ENCODE data around the gene TSEN2. TPM values are rescaled to one million over a fixed set of nuclear protein-coding genes. Genes with fewer than 3 reads are reported as not detected.
"Not testable (repeated sequence)": the region's sequence is repeated elsewhere in the genome, so short reads cannot be mapped to it uniquely, and the experiment has no call there.

The TSEN2 gene
- total RNA-seq, 2 donors from 2014 or later = 13.7 to 21.1 TPM

DNA sequence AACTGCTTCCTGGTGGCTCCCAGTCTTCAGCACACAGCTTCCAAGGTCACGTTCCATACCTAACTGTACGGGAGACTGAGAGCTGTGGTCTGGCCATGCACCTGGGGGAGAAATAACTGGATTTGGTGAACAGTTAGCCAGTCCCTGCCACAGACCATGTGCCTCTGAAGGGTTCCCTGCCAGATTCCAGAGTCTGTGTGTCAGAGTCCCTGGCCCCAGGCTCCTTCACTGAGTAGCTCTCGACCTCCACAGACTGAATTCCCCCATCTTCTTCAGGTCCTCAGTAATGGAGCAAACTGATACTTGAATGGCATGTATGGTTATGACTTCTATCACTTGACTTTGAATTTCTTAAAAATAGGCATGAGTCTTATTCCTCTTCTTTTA, 43.5 kb downstream of the TSEN2 start:
- Histone ChIP-seq H3K27ac (no peak overlapping the region), H3K4me1 (no peaks in the 10 kb centered on the region), H3K9me3 (no peaks in the 10 kb centered on the region), H3K4me3 (no peak overlapping the region), H3K27me3 (no peaks in the 10 kb centered on the region), H3K9ac (ENCODE audit: low read depth in 2 of 2, low read length in 2 of 2) (no peak overlapping the region), H3K36me3 (no peaks in the 10 kb centered on the region)
- TF ChIP-seq, protein P1, sequence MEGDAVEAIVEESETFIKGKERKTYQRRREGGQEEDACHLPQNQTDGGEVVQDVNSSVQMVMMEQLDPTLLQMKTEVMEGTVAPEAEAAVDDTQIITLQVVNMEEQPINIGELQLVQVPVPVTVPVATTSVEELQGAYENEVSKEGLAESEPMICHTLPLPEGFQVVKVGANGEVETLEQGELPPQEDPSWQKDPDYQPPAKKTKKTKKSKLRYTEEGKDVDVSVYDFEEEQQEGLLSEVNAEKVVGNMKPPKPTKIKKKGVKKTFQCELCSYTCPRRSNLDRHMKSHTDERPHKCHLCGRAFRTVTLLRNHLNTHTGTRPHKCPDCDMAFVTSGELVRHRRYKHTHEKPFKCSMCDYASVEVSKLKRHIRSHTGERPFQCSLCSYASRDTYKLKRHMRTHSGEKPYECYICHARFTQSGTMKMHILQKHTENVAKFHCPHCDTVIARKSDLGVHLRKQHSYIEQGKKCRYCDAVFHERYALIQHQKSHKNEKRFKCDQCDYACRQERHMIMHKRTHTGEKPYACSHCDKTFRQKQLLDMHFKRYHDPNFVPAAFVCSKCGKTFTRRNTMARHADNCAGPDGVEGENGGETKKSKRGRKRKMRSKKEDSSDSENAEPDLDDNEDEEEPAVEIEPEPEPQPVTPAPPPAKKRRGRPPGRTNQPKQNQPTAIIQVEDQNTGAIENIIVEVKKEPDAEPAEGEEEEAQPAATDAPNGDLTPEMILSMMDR (IDR thresholded peaks at IDR 0.05) = no peak
- intact Hi-C loops (cut with DNase I) = no loop called here
- no peak for DNase-seq

DNA sequence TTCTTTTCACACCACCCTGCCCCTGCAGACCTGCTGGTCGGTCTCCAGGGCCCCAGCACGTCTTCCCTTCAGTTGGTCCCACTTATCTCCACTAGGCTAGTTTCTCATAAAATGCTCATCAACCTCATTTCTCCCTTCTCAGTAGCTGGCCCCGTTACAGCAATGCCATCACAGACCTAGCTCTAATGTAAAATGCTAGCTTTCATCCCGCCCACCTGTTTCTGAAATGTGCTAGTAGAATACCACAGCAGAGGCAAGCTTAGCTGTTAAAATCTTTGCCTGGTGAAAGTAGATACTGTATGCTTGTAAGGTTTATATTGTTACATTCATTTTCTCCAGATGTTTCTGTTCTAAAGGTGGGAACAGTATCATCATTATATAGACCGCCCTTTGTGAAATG, 47.9 kb downstream of the TSEN2 start:
- intact Hi-C loops (cut with DNase I) = no loop called here
- no peaks in the 10 kb centered on the region for H3K27me3 ChIP-seq

DNA sequence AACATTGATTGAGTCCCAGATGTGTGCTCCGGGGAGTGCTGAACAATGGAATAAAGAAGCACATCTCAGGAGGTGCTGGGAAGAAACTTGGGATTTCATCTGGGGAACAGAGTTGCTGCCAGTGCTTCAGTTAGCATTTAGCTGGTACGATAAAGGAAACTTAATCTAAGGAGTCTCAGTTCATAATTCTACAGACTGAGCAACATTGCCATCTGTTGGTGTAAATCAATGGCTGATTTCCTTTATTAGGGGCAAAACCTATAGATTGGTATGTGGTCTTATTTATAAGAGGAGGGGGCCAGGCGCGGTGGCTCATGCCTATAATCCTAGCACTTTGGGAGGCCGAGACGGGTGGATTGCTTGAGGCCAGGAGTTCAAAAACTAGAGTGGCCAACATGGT, 52.1 kb downstream of the TSEN2 start:
- Histone ChIP-seq H3K27me3 (no peaks in the 10 kb centered on the region), H3K4me3 (no peak overlapping the region), H3K27ac (no peak overlapping the region), H3K4me1 (no peaks in the 10 kb centered on the region), H3K9ac (ENCODE audit: low read depth in 2 of 2, low read length in 2 of 2) (no peak overlapping the region), H3K9me3 (no peaks in the 10 kb centered on the region), H3K36me3 (no peaks in the 10 kb centered on the region)
- TF ChIP-seq, protein P1 (IDR thresholded peaks at IDR 0.05) = no peak
- no peak for DNase-seq
- intact Hi-C loops (cut with DNase I) = no loop called here

More for the DNA sequence above, 47.9 kb downstream of the TSEN2 start:
- Histone ChIP-seq H3K4me3 (no peak overlapping the region), H3K9ac (ENCODE audit: low read depth in 2 of 2, low read length in 2 of 2) (no peak overlapping the region), H3K27ac (no peak overlapping the region), H3K36me3 (no peaks in the 10 kb centered on the region), H3K4me1 (no peaks in the 10 kb centered on the region), H3K9me3 (no peaks in the 10 kb centered on the region)
- TF ChIP-seq, protein P1 (IDR thresholded peaks at IDR 0.05) = no peak
- no peak for DNase-seq

DNA sequence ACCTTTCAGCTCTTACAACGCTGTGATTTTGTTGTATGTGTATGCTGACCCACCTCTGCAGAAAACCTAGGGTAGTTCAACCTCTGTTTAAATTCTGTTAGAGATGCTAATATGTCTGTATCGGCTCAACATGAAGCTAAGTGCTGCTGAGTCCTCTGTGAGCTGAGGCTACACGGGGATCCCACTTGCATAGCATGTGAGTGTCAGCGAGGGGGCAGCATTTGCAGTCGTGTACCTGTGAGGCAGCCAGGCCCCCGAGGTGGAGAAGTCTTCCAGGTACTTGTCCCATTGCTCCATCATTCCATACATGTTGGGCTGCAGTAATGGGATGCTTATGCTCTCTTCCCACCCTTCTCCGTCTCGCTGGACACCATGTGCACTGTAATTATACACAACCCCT, 57.3 kb downstream of the TSEN2 start:
- H3K9me3 ChIP-seq = no peaks in the 10 kb centered on the region
- DNase-seq = no peak
- intact Hi-C loops (cut with DNase I) = no loop called here

DNA sequence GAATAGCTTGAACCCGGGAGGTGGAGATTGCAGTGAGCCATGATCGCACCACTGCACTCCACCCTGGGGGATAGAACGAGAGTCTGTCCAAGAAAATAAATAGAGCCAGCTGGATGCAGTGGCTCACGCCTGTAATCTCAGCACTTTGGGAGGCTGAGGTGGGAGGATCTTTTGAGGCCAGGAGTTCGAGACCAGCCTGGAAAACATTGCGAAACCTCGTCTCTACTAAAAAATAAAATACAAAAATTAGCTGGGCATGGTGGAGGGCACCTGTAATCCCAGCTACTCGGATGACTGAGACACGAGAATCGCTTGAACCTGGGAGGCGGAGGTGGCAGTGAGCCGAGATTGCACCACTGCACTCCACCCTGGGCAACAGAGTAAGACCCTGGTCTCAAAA, 59.2 kb downstream of the TSEN2 start:
- H3K27ac ChIP-seq; H3K9ac ChIP-seq (ENCODE audit: low read depth in 2 of 2, low read length in 2 of 2); H3K27me3 ChIP-seq; H3K36me3 ChIP-seq; H3K9me3 ChIP-seq; H3K4me3 ChIP-seq; intact Hi-C loops (cut with DNase I); DNase-seq; H3K4me1 ChIP-seq: not testable (repeated sequence)

More for the DNA sequence above, 57.3 kb downstream of the TSEN2 start:
- Histone ChIP-seq H3K4me3 (no peak overlapping the region), H3K27me3 (no peaks in the 10 kb centered on the region), H3K4me1 (no peaks in the 10 kb centered on the region), H3K9ac (ENCODE audit: low read depth in 2 of 2, low read length in 2 of 2) (no peak overlapping the region), H3K27ac (no peak overlapping the region), H3K36me3 (no peaks in the 10 kb centered on the region)
- TF ChIP-seq, protein P1 (IDR thresholded peaks at IDR 0.05) = no peak

DNA sequence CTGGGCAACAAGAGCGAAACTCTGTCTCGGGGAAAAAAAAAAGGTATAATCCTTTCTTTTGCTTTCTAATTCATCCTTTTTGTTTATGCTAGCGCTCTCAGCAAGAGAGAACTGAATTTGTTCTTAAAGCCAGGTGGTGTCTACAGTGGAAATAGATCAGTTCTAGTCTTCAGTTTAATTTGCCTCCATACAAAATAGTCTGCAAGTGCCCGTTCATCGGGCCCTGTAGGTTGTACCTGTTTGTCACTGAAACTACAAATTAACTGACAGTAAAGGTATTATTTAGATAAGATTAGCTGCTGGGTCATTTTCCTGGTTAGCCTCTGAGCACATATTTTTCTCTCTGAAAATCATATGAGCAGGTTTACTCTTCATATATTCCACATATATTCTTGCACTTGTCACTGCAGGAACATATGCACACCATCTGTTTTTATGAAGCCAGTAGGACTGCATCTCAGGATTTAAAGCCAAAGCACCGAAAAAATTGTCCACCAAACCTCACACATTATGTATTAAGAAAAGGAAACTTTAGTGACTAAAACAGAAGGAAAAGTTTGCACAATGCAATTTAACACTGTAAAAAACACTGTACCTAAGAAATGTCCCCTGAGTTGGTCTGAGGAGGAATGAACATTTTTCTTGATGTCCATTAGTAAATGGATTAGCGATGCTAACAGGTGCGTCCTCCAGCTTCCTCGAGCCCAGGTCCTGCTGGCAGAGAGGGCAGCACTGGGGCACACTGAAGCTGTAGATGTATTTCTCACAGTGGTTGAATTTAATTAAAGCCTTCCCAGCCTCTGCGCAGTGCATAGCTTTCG, 60.6 kb downstream of the TSEN2 start:
- Histone ChIP-seq H3K9ac (ENCODE audit: low read depth in 2 of 2, low read length in 2 of 2) (peak overlapping the region; percentile 69 to 76), H3K4me1 (no peaks in the 10 kb centered on the region), H3K4me3 (peak overlapping the region; percentile 27), H3K36me3 (no peaks in the 10 kb centered on the region), H3K27me3 (no peaks in the 10 kb centered on the region), H3K9me3 (no peaks in the 10 kb centered on the region), H3K27ac (peak overlapping the region; percentile 77)
- TF ChIP-seq, protein P1 (IDR thresholded peaks at IDR 0.05) = no peak
- intact Hi-C loops (cut with DNase I) = no loop called here
- DNase-seq = no peak
